ENCODE measurements around the gene LPIN1. TPM values are rescaled to one million over a fixed set of nuclear protein-coding genes. Genes with fewer than 3 reads are reported as not detected.

Gene LPIN1
- total and polyA plus RNA-seq, 2 of the 13 experiments (the other 11 are each of a cell fraction or from before 2014, with no cell fraction given): 9.7 to 19.4 TPM

DNA sequence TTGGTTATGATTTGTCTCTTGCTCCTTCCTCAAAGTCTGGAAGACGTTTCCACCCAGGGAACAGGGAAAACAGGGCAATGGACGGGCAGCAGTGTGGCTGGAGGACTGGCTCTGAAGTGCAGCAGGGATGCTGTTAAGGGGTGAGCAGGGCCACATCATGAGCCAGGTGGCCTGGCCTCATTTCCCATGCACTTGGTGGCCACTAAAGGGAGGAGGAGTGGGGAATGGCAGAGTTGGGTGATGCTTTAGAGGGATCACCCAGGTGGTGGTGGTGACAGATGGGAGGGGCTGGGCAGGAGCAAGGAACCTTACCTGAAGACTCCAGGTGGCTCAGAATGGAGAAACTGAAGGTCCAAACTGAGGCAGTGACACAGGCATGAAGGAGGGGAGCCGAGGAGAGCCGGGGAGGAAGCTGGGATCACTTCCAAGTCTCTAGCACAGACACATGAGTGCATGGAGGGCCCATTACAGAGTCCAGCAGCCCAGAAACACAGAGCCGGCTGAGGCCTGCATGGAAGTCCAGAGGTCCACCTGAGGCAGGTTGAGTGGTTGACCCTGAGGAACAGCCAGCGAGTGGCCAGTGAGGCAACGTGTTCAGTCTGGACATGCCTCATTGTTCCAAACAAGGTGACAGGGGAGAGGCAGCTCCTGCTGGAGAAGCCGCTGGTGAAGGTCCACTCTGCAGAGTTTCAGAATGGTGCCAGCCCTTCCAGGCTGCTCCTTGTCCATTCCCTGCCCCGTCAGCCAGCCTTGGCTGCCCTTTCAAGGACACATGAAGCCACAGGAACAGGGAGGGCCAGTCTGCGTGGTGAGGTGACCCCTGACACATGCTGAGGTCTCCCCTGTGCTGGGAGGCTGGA lies 91.7 kb downstream of the LPIN1 start (continued):
- TF ChIP-seq FOSL1 (CRISPR knock-in tag; IDR thresholded peaks at IDR 0.05; ENCODE audit: borderline replicate concordance) (no peak), SP140L (CRISPR knock-in tag; IDR thresholded peaks at IDR 0.05; ENCODE audit: borderline replicate concordance) (no peak), GATA4 (IDR thresholded peaks at IDR 0.05; ENCODE audit: borderline replicate concordance, low read depth) (no peak), NKX3-1 (CRISPR knock-in tag; IDR thresholded peaks at IDR 0.05) (no peak), TARDBP (CRISPR knock-in tag; IDR thresholded peaks at IDR 0.05) (no peak), WIZ (CRISPR knock-in tag; IDR thresholded peaks at IDR 0.05) (0 out of 2 replicates have a peak, but pooled peaks have one; percentile 41), TEAD3 (CRISPR knock-in tag; optimal IDR thresholded peaks at IDR 0.05; ENCODE audit: borderline replicate concordance) (peak; percentile 42), NCOR1 (IDR thresholded peaks at IDR 0.05; ENCODE audit: borderline replicate concordance, low read length) (no peak), ZFY (CRISPR knock-in tag; IDR thresholded peaks at IDR 0.05) (no peak)
- TF ChIP-seq, protein P1, sequence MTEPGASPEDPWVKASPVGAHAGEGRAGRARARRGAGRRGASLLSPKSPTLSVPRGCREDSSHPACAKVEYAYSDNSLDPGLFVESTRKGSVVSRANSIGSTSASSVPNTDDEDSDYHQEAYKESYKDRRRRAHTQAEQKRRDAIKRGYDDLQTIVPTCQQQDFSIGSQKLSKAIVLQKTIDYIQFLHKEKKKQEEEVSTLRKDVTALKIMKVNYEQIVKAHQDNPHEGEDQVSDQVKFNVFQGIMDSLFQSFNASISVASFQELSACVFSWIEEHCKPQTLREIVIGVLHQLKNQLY (CRISPR knock-in tag; IDR thresholded peaks at IDR 0.05): no peak

DNA sequence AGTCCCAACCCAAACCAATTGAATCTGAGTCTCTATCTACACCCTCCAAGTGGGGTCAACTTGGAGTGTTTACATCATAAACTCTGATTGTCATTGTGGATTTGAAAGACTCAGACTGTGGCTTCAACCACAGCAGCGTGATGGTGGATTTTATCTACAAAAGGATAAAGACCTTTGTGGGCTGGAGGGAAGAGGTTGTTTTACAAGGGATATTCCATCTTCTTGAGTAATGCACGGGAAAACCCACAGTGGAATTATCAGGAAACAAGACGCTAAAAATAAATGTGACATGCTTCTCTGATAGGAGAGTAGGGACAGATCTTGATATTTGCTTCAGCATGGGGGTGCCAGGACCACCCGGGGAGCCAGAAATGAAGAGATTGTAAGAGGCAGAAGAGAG lies 93.5 kb downstream of the LPIN1 start:
- BruUV-seq (replicated peaks): no TSS peak
- H3K36me3 ChIP-seq (replicated peaks in 1 of 2; ENCODE audit: control insufficient read depth in 1 of 2, insufficient read depth in 2 of 2, low read length in 2 of 2): no peaks in the 10 kb centered on the region
- DNase-seq (ENCODE audit: low spot score): no peak
- H3K9me3 ChIP-seq (ENCODE audit: low read length): no peaks in the 10 kb centered on the region
- CTCF ChIA-PET (ENCODE audit: low intra/inter-chr PET ratio, low total read pairs): no interaction called here
- peaks cover 1 to 12% of the 10 kb centered on the region in 2 experiments; a peak in 2 of 5 replicates for H3K27me3 ChIP-seq (ENCODE audit: control insufficient read depth in 1 of 2, insufficient read depth in 2 of 2, low read length in 2 of 2)
- POLR2A ChIA-PET: no interaction called here
- H3K9ac ChIP-seq (ENCODE audit: insufficient read depth, low read depth, low read length): no peak overlapping the region
- no peak overlapping the region for H3K4me3 ChIP-seq (replicated peaks in 1 of 3; ENCODE audit: insufficient read depth in 1 of 3, low read depth in 2 of 3, low read length in 3 of 3)
- no peak for TF ChIP-seq MAF1 (CRISPR knock-in tag; IDR thresholded peaks at IDR 0.05; ENCODE audit: borderline replicate concordance)
- in situ Hi-C loops (cut with HindIII; ENCODE audit: extremely low pct_ligation_motif_present, low pct_unique_long_range_greater_than_20kb): loop anchor here (10.0 kb wide), 1 partner anchor 1165 kb away; no protein-coding TSS in a partner anchor
- H3K4me2 ChIP-seq (ENCODE audit: low read depth, low read length): no peak overlapping the region
- no peak for FAIRE-seq
- H3K4me1 ChIP-seq (ENCODE audit: insufficient read depth, low read length): peaks cover 21% of the 10 kb centered on the region
- no peak for ATAC-seq
- intact Hi-C loops (cut with micrococcal nuclease; ENCODE audit: unreplicated experiment): no loop called here
- H4K20me1 ChIP-seq (ENCODE audit: insufficient read depth, low read length): no peaks in the 10 kb centered on the region
- H2AFZ ChIP-seq (ENCODE audit: low read length): no peak overlapping the region
- H3K27ac ChIP-seq (ENCODE audit: extremely low read length, insufficient read depth, low read length): no peak overlapping the region
- 24% methylated on average over 4 of the region's 4 CpGs for WGBS (ENCODE audit: low lambda C conversion rate)
- H3K79me2 ChIP-seq (ENCODE audit: insufficient read depth, low read length): no peaks in the 10 kb centered on the region
